Eye (tissue), 1 donor: Measurements from ENCODE around the gene PATJ.
"Not testable (repeated sequence)": the region's sequence is repeated elsewhere in the genome, so short reads cannot be mapped to it uniquely, and the experiment has no call there.

ENCODE experiments used
- DNase-seq: peaks from one replicate; pipeline ENCODE4 v3.0.0-alpha.2; 2015

PATJ gene

DNA sequence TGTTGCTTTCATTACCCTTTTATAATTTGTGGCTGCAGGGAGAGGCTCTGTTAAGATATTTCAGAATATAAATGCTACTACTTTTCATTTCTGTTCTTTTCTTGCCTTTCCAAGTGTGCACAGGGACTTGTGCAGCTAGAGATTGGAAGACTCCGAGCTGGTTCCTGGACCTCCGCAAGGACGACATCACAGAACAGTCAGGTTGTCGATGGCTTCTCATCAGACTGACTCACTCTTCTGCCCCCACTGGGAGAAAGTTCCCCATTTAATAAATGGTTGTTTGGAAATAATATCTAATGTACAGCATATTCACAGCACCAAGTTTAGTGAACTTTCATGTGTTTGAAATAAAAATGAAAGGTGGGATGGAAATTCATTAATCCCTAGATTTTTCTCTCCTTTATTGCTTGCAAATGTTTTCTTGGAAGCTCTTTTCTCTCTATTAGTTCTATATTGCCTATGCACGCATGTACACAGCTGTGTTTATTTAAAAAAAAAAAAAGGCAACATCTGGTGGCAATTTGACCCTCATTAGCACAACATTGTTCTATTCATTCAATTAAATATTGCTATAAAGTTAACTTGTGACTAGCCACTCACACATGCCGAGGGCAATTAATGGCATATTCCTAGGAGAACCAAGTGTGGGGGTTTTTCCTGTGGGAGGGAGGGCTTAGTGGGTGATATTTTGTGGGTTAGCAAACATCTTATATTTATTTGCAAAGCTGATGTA lies 374.9 kb downstream of the PATJ start:
- DNase-seq: peak; percentile 43

DNA sequence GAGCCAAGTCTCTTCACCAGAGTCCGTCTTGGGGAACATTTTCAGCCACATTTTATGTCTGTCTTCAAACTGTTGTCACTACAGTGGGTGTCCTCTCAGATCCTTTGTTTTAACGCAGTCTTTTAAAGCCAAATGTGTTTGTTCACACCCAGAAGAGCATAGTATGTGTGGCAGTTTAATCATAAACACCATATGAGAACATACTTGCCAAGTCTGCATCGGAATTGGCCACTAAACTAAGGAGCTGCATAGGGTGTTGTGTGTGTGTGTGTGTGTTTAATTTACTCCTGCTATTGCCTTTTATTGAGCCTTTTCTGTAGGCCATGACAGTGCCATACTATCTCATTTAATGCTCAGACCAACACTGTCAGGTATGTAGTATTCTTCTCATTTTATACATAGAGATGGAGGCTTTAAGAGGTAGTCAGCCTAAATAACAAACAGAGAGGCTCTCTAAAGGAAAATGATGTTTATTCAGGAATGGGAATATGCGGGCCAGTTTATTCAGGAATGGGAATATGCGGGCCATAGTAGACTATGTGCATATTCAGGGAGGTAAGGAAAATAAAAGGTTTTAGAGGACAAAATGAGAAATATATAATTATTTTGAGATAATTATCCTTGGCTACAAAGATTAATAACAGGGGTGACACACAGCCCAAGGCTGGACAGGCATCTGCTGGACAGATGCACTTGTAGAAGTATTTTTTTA lies 384.5 kb downstream of the PATJ start:
- DNase-seq: no peak

DNA sequence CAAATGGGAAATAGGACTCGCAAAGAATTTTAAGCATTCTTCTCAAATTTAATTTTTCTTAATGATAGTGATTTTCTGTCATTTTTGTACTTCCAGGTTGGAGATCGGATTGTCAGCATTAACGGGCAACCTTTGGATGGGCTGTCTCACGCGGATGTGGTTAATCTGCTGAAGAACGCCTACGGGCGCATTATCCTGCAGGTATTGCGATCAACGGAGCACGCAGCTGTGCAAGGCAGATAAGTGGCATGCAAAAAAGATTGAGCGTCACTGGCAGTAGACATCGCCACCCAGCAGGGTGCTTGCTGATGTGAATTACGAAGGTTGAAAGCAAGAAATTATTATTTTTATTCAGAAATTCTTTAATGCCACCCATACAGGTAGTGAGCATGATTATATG lies 386.5 kb downstream of the PATJ start:
- DNase-seq: peak; percentile 44

DNA sequence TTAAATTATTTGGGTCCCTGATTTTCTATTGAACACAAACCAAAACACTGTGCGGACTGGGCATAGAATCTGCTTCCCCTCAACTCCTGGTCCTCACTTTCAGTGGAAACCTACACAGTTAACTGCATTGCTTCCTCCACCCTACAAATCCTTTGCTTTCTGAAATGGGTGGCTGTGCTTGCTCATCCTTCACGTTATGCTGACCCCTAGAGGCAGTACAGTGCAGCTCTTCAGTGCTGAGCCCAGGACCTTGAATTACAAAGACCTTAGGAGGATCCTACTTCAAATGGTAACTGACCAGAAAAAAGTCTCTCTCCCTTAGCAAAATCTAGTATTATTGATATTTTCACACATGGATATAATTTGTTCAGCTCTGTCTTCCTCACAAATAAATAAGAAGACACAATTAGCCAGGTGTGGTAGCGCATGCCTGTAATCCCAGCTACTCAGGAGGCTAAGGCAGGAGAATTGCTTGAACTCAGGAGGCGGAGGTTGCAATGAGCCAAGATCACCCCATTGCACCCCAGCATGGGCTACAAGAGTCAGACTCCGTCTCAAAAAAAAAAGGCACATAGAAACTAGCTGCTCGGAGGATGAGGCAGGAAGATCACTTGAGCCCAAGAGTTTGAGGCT lies 388.9 kb downstream of the PATJ start:
- DNase-seq: peak; percentile 76

DNA sequence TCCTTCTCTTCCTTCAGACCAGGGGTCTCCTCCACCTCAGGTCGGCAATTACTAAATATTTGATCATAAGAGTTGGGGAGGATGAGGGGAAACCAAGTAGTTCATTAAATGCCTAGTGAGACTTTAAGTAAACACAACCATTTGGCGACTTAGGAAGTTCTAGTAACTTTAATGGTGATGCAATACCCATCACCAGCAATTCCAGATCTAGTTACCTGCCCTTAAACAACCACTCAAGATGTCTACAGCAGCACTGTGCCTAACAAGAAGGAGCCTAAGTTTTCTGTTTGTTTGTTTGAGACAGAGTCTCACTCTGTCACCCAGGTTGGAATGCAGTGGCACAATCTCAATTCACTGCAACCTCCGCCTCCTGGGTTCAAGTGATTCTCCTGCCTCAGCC lies 395.7 kb downstream of the PATJ start:
- DNase-seq: no peak

DNA sequence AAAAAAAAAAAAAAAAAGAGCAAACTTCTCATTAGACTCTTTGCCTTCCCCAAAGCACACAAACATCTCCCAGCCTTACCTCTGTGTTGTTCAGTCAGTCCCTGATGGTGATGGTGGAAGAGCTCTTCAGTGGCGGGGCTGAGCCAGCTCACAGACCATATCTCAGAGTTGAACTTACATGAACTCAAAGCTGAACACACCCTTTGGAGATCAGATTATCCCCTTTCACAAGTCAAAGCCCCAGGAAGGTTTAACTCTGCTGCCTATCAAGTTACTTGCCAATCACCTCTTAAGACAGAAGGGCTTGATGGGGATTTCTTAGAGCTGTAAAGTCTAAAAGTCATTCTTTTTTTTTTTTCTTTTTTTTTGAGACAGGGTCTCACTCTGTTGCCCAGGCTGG lies 397.1 kb downstream of the PATJ start:
- no peak for DNase-seq

DNA sequence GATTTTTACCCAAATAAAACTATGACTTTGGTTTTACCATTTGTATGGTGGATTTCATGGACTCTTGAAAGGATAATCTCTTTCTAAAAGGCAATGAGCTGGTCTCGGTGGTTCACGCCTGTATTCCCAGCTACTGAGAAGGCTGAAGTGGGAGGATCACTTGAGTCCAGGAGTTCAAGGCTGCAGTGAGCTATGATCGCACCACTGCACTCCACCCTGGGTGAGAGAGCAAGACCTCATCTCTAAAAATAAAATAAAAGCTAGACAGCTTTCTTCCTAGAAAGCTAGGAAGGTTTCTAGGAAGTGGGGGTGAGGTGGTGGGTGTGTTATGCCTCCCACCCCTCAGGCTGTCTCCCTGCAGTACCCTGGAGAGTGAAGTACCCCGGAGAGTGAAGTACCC lies 398.4 kb downstream of the PATJ start:
- DNase-seq: no peak

- peak; percentile 44 for DNase-seq
Observed at GRCh38 chr1:62142496-62142895, 400.2 kb downstream of the PATJ start.

DNA sequence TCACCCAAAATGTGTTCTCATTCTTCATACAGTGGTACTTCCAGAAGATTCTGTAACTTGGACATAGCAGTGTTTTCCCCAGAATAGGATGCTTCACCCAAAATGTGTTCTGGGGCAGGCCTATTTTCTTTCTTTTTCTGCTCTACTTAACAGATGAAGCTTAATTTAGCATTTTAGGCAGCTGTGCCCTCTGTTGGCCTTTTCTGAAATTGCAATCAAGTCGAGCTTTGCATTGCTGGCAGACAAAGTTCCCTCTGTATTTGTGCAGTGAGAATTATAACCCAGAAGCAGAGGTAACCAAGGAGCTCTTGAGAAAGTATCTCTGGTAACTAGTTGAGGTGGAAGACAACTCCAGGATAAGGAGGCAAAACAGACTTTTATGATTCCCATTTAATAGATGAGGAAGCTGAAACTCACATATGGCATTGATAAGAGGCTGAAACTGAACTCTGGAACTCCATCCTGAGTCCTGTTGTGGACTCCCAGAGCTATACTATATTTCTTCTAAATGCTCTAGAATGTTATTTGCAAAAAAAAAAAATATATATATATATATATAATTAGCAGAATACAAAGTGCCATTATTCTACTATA lies 402.1 kb downstream of the PATJ start:
- peak; percentile 91 for DNase-seq

DNA sequence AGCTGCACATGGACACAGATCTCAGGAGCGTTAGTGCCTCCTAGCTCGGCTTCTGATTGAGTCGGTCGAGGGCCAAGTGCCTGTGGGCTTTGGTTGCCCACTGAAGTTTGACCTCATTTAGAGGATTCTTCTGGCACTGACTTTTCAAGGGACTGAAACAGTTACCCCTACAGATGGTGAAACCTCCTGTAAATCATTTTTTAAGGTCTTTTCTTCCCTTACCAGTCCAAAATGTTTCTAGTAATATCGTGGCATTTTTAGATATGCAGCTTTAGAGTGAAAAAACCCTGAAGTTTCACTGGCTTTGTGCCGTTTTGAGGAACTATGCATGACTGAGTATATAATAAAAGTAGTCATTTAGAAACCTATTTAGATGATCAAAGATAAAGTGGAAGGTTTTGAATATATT lies 417.7 kb downstream of the PATJ start:
- DNase-seq: no peak

GRCh38 chr1:62161711-62162110 lies 419.4 kb downstream of the PATJ start:
- DNase-seq: no peak

GRCh38 chr1:62170380-62170779 lies 428.1 kb downstream of the PATJ start:
- DNase-seq: not testable (repeated sequence)

GRCh38 chr1:62175568-62176179 lies 433.4 kb downstream of the PATJ start:
- peak; percentile 85 for DNase-seq

DNA sequence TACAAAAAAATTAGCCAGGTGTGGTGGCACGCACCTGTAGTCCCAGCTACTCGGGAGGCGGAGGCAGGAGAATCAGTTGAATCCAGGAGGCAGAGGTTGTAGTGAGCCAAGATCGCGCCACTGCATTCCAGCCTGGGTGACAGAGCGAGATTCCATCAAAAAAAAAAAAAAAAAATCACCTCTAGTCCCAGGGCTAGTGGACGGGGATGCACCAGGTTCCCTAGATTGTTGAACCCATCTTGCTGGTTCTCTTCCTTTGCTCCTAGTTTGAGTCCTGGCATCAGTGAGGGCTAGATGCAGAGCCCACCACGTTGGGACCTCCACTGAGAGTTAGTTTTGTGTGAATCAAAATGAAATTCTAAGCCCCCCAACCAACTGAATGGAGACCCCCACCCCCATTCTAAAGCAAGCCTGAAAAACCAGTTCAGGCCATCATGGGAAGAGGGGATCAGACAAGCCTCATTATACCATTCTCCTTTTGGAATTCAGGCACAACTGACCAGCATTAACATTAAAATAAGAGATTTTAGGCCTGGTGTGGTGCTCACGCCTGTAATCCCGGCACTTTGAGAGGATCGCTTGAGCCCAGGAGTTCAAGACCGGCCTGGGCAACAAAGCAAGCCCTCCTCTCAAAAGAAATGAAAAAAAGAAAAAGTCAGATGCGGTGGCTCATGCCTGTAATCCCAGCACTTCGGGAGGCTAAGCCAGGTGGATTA lies 434.5 kb downstream of the PATJ start:
- DNase-seq: no peak

GRCh38 chr1:62177621-62178020 lies 435.3 kb downstream of the PATJ start:
- no peak for DNase-seq

DNA sequence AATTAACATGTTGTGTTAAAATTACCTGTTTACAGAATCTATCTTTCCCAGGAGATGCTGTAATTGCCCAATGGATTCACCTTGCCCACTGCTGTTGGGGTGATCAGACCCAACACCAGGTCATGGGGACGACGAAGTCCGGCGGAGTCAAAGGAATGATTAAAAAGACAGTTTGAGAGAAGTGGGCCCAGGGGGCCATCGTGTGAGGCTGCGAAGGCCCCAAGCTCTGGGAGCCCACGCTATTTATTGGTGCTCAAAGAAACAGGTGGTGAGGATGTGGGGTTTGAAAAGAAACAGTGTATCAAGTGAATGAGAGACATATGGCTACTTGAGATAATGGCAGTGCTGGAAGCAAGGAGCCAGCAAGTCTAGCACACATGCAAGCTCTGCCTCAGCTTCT lies 436.1 kb downstream of the PATJ start:
- peak; percentile 8 for DNase-seq

DNA sequence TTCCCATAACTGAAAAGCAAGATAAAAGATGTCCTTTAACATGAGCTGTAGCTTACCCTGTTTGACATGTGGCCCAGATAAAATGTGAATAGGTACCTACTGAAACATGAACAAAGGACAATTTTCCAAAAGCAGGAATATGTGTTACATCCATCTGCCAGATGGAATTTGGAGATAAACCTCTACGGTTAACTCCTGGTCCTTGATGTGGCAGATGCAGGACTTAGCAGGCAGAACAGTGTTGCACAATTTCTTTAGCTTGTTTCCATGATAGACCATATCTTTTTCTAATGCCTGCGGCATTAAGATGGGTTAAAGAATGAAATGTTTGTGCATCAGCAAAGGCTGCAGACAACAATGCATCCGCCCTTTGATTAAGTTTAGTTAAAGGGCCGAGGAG lies 437.8 kb downstream of the PATJ start:
- DNase-seq: not testable (repeated sequence)

GRCh38 chr1:62180639-62181038 lies 438.4 kb downstream of the PATJ start:
- DNase-seq: peak; percentile 25

DNA sequence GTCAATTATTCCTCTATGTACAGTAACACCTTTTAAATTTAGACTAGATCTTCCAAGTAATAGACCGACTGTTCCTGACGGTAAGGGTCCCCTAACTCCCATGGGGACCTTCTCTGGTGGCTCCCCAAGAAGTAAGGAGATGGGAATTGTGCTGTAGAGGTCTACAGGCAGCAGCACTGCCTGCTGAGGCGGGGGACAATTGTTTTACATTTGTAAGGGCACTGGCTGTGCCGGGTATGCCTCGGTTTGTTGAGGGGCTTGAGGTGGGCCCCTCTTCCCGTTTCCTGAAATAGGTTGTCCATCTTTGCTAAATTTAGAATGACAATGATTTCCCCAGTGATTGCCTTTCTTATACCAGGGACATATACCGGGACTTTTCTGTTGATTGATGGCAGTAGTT lies 439.3 kb downstream of the PATJ start:
- DNase-seq: peak; percentile 26

DNA sequence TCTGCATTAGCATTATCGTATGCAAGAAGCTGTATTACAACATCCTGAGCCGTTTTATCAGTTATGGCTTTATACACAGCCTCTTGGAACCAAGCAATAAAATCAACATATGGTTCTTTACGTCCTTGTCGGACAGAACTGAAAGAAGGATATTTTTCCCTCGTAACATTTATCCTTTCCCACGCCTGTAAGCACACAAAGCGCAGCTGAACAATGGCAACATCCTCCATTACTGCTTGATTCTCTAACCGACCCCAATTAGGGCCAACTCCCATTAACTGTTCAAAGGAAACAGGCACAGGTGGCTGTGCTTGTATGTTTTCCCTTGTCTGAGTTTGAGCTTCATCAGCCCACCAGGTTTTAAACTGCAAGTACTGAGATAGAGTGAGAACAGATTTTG lies 439.9 kb downstream of the PATJ start:
- DNase-seq: peak; percentile 67

- peak; percentile 38 for DNase-seq
Observed at GRCh38 chr1:62183164-62184020, 441.1 kb downstream of the PATJ start.

GRCh38 chr1:62184336-62184735 lies 442.1 kb downstream of the PATJ start:
- no peak for DNase-seq
